ENCODE results near the gene PTRHD1. TPM values are rescaled to one million over a fixed set of nuclear protein-coding genes. Genes with fewer than 3 reads are reported as not detected.

Gene PTRHD1
- total and polyA plus RNA-seq, 2 donors (not counting 1 experiment from before 2014, with no cell fraction given) = 26.3 to 29.9 TPM

DNA sequence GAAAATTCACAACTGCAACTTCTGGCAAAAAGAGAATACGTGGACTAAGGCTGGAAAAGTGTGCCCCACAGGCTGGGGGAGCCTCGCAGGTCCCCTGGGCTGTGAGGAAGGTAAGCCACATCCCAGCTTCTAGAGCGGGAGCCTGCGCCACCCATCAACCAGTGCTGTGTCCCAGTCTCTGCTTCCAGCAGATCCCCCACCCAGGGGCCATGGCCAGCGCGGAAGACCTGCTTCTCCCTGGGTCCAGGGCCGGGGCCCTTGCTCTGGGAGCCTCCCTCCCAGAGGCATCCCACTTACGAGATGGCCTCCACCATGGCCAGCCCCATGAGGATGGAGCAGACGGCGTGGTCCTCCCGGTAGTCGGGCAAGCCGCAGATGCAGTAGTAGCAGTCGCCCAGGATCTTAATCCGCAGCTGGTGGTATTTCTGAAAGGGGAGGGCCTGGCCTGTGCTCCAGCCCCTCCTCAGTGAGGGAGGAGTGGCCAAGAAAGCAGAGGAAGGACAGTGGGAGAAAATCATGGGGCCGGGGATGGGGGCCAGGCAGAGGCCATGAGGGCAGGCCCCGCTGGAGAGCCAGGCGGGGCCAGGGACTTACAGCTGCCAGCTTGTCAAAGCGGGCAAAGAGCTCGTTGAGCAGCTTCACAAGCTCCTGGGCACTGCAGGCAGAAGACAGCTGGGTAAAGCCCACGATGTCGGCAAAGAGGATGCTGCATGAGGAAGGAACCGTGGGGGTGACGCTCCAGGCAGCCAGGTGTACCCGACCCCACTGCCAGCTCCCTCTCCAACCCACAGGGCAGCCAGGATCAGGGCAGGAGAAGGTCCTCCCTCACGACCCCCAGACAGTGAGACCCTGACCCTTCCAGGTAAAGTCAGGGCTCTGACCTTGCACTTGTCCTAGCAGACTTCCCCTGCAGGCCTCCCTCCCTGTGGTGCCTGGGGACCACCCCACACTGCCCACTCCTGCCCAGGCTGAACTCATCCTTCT, 48.1 kb upstream of the PTRHD1 start:
- H3K4me2 ChIP-seq (ENCODE audit: extremely low read depth, insufficient read depth, low read length) = no peak overlapping the region
- no peaks in the 10 kb centered on the region for H3K9me3 ChIP-seq (ENCODE audit: control insufficient read depth, insufficient read depth, low read depth, low read length)
- H3K4me1 ChIP-seq (ENCODE audit: control insufficient read depth, extremely low read depth, insufficient read depth, low read length) = no peaks in the 10 kb centered on the region
- no peak overlapping the region for H2AFZ ChIP-seq (ENCODE audit: low read length)
- TF ChIP-seq EZH2 (IDR thresholded peaks at IDR 0.05; ENCODE audit: low read length, missing control alignments) = no peak
- TF ChIP-seq, protein P1, sequence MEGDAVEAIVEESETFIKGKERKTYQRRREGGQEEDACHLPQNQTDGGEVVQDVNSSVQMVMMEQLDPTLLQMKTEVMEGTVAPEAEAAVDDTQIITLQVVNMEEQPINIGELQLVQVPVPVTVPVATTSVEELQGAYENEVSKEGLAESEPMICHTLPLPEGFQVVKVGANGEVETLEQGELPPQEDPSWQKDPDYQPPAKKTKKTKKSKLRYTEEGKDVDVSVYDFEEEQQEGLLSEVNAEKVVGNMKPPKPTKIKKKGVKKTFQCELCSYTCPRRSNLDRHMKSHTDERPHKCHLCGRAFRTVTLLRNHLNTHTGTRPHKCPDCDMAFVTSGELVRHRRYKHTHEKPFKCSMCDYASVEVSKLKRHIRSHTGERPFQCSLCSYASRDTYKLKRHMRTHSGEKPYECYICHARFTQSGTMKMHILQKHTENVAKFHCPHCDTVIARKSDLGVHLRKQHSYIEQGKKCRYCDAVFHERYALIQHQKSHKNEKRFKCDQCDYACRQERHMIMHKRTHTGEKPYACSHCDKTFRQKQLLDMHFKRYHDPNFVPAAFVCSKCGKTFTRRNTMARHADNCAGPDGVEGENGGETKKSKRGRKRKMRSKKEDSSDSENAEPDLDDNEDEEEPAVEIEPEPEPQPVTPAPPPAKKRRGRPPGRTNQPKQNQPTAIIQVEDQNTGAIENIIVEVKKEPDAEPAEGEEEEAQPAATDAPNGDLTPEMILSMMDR (conservative IDR thresholded peaks at IDR 0.05 in 1 of 2, IDR thresholded peaks at IDR 0.05 in 1 of 2; ENCODE audit: low read depth in 1 of 2, low read length in 2 of 2) = no peak
- H3K36me3 ChIP-seq (ENCODE audit: control insufficient read depth, insufficient read depth, low read length) = peaks cover 2% of the 10 kb centered on the region
- H4K20me1 ChIP-seq (ENCODE audit: control insufficient read depth, extremely low read depth, insufficient read depth, low read length) = no peaks in the 10 kb centered on the region
- H3K9ac ChIP-seq (ENCODE audit: insufficient read depth, low read length) = no peak overlapping the region
- no peak overlapping the region for H3K27ac ChIP-seq (ENCODE audit: insufficient read depth, low read length)
- DNase-seq (ENCODE audit: low read depth in 2 of 2) = no peak
- H3K4me3 ChIP-seq (replicated peaks in 1 of 4; ENCODE audit: control extremely low read depth in 1 of 4, insufficient read depth in 1 of 4, low read depth in 3 of 4, low read length in 4 of 4) = no peak overlapping the region
- H3K27me3 ChIP-seq (ENCODE audit: control insufficient read depth, insufficient read depth, low read length) = no peaks in the 10 kb centered on the region
- H3K79me2 ChIP-seq (ENCODE audit: control insufficient read depth, insufficient read depth, low read length) = no peaks in the 10 kb centered on the region

DNA sequence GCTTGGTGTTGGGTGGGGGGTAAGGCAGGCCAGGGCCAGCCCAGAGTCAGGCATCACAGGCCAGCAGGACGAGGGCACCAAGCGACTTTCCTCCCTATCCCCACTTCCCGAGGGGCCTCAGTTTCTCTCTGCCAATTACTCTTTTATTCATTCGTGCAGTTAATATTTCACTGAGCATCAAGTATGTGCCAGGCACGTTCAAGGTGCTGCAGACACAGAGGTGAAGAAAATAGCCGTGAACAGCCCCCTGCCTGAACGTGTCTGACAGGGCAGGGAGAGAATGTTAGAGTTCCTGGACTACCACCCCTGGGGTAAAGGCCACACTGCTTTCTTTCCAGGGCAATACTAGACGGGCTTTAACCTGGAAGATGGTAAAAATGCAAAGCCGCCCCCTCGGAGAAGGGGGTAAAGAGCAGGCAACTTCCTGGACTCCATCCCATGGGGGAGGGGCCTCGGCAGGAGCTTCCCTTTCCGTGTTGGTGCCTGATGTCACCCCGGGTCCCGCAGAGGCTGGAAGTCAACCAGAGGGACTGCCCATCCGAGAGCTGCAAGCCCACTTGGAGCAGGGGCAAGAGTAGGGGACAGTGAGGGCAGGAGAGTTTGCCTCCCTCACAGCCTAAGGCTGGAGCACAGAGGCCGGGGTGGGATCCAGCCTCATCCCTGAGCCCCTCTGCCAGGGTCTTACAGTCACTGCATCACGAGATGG, 47.1 kb upstream of the PTRHD1 start:
- Histone ChIP-seq H3K36me3 (ENCODE audit: control insufficient read depth, insufficient read depth, low read length) (peaks cover 2% of the 10 kb centered on the region), H3K4me3 (replicated peaks in 1 of 4; ENCODE audit: control extremely low read depth in 1 of 4, insufficient read depth in 1 of 4, low read depth in 3 of 4, low read length in 4 of 4) (no peak overlapping the region), H3K79me2 (ENCODE audit: control insufficient read depth, insufficient read depth, low read length) (no peaks in the 10 kb centered on the region), H3K27ac (ENCODE audit: insufficient read depth, low read length) (no peak overlapping the region), H2AFZ (ENCODE audit: low read length) (no peak overlapping the region), H3K4me2 (ENCODE audit: extremely low read depth, insufficient read depth, low read length) (no peak overlapping the region), H3K9ac (ENCODE audit: insufficient read depth, low read length) (no peak overlapping the region), H4K20me1 (ENCODE audit: control insufficient read depth, extremely low read depth, insufficient read depth, low read length) (no peaks in the 10 kb centered on the region), H3K9me3 (ENCODE audit: control insufficient read depth, insufficient read depth, low read depth, low read length) (no peaks in the 10 kb centered on the region), H3K27me3 (ENCODE audit: control insufficient read depth, insufficient read depth, low read length) (no peaks in the 10 kb centered on the region), H3K4me1 (ENCODE audit: control insufficient read depth, extremely low read depth, insufficient read depth, low read length) (no peaks in the 10 kb centered on the region)
- no peak for DNase-seq (ENCODE audit: low read depth in 2 of 2)
- TF ChIP-seq EZH2 (IDR thresholded peaks at IDR 0.05; ENCODE audit: low read length, missing control alignments) = no peak
- TF ChIP-seq, protein P1 (conservative IDR thresholded peaks at IDR 0.05 in 1 of 2, IDR thresholded peaks at IDR 0.05 in 1 of 2; ENCODE audit: low read depth in 1 of 2, low read length in 2 of 2) = no peak

DNA sequence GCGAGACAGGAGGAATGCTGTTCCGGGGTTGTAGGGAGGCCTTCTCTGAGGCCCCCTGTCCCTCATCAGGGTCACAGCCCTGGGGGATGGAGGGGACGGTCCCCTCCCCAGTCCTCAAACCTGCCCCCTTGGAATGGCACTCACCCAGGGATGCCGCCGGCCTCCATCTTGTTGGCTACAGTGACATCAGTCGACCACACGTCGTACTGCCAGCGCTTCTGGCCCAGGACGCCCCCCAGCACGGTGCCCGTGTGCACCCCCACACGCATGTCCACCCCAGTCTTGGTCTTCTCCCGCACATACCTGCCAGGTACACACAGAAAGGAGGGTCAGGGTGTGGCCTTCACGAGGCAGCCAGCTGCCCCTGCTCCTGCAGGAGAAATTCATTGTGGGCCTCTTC, 46.5 kb upstream of the PTRHD1 start:
- Histone ChIP-seq H3K4me1 (ENCODE audit: control insufficient read depth, extremely low read depth, insufficient read depth, low read length) (no peaks in the 10 kb centered on the region), H4K20me1 (ENCODE audit: control insufficient read depth, extremely low read depth, insufficient read depth, low read length) (no peaks in the 10 kb centered on the region), H3K36me3 (ENCODE audit: control insufficient read depth, insufficient read depth, low read length) (peaks cover 2% of the 10 kb centered on the region), H3K9me3 (ENCODE audit: control insufficient read depth, insufficient read depth, low read depth, low read length) (no peaks in the 10 kb centered on the region), H3K79me2 (ENCODE audit: control insufficient read depth, insufficient read depth, low read length) (no peaks in the 10 kb centered on the region), H3K27ac (ENCODE audit: insufficient read depth, low read length) (no peak overlapping the region), H3K4me3 (replicated peaks in 1 of 4; ENCODE audit: control extremely low read depth in 1 of 4, insufficient read depth in 1 of 4, low read depth in 3 of 4, low read length in 4 of 4) (no peak overlapping the region), H3K27me3 (ENCODE audit: control insufficient read depth, insufficient read depth, low read length) (no peaks in the 10 kb centered on the region), H3K4me2 (ENCODE audit: extremely low read depth, insufficient read depth, low read length) (no peak overlapping the region), H2AFZ (ENCODE audit: low read length) (no peak overlapping the region), H3K9ac (ENCODE audit: insufficient read depth, low read length) (no peak overlapping the region)
- TF ChIP-seq, protein P1 (conservative IDR thresholded peaks at IDR 0.05 in 1 of 2, IDR thresholded peaks at IDR 0.05 in 1 of 2; ENCODE audit: low read depth in 1 of 2, low read length in 2 of 2) = no peak
- DNase-seq (ENCODE audit: low read depth in 2 of 2) = no peak
